GM06990 (cell line): ENCODE results near the gene NCAM1.

Experiments
- DNase-seq: peaks from one replicate; pipeline ENCODE4 v3.0.0-alpha.2; 2011; ENCODE audit not compliant: insufficient read length; ENCODE audit errors: extremely low read depth
- H3K27me3 ChIP-seq: replicated peaks from 2 replicates; pipeline ENCODE4 v1.6.0; 2011; ENCODE audit warnings: low read length; ENCODE audit not compliant: control insufficient read depth, insufficient read depth
- H3K36me3 ChIP-seq: 2 replicates; pipeline ENCODE4 v1.5.1; 2011; ENCODE audit warnings: low read length; ENCODE audit not compliant: control insufficient read depth, insufficient read depth
- H3K4me3 ChIP-seq: replicated peaks from 2 replicates; pipeline ENCODE4 v1.5.1; 2011; ENCODE audit warnings: low read depth, mild to moderate bottlenecking, control low read depth, low read length
- CTCF ChIP-seq: IDR thresholded peaks from 2 replicates; pipeline ENCODE4 v1.5.1; 2011; ENCODE audit warnings: low read length, control low read depth, mild to moderate bottlenecking, inconsistent platforms; ENCODE audit not compliant: insufficient read depth, poor library complexity, severe bottlenecking

The NCAM1 gene

GRCh38 chr11:112963368-112963955 lies 2.2 kb downstream of the NCAM1 start:
- TF ChIP-seq CTCF, result no peak
- no peaks in the 10 kb centered on the region; the same call in 1 of the 2 replicates for H3K27me3 ChIP-seq
- no peak overlapping the region for H3K4me3 ChIP-seq
- no peak for DNase-seq
- H3K36me3 ChIP-seq, result no peaks in the 10 kb centered on the region

- no peak overlapping the region for H3K4me3 ChIP-seq
- no peaks in the 10 kb centered on the region for H3K36me3 ChIP-seq
- H3K27me3 ChIP-seq, result no peaks in the 10 kb centered on the region; the same call in 1 of the 2 replicates
- TF ChIP-seq CTCF, result no peak
- DNase-seq, result no peak
These were observed 4.4 kb downstream of the NCAM1 start for GRCh38 chr11:112965656-112966055.

- TF ChIP-seq CTCF, result no peak
These were observed 5.3 kb downstream of the NCAM1 start for GRCh38 chr11:112966561-112966960.

GRCh38 chr11:112967082-112967481 lies 5.9 kb downstream of the NCAM1 start:
- Histone ChIP-seq H3K36me3 (no peaks in the 10 kb centered on the region), H3K4me3 (no peak overlapping the region), H3K27me3 (no peaks in the 10 kb centered on the region; the same call in 1 of the 2 replicates)
- TF ChIP-seq CTCF, result no peak
- no peak for DNase-seq

More at GRCh38 chr11:112966561-112966960, 5.3 kb downstream of the NCAM1 start:
- Histone ChIP-seq H3K36me3 (no peaks in the 10 kb centered on the region), H3K27me3 (no peaks in the 10 kb centered on the region; the same call in 1 of the 2 replicates), H3K4me3 (no peak overlapping the region)
- no peak for DNase-seq

- TF ChIP-seq CTCF, result no peak
- H3K4me3 ChIP-seq, result no peak overlapping the region
- no peaks in the 10 kb centered on the region for H3K27me3 ChIP-seq
- H3K36me3 ChIP-seq, result no peaks in the 10 kb centered on the region
- no peak for DNase-seq
These were observed 7.9 kb downstream of the NCAM1 start for GRCh38 chr11:112968941-112969713.
